DND-41 (cell line): ENCODE measurements around the gene MEGF11.

ENCODE experiments used
- ATAC-seq: fragments of 200-7000 bp; cut with Tn5 transposase; 3 replicates; pipeline ENCODE4 v1.9.1; 2021; ENCODE audit warnings: low read depth; ENCODE audit not compliant: insufficient read depth
- DNase-seq: peaks from one replicate; pipeline ENCODE4 v3.0.0-alpha.2; 2020
- H2AFZ ChIP-seq: 2 replicates; pipeline ENCODE4 v1.6.0; 2012; ENCODE audit warnings: low read depth, low read length
- H3K27ac ChIP-seq: 2 replicates; pipeline ENCODE4 v1.5.1; 2012; ENCODE audit warnings: low read length, inconsistent platforms
- H3K27me3 ChIP-seq: fragments of 200-600 bp; sonication (generic); 2 replicates; pipeline ENCODE4 v1.6.0; 2012; ENCODE audit warnings: low read length, mild to moderate bottlenecking, inconsistent platforms; ENCODE audit not compliant: insufficient read depth, poor library complexity
- H3K36me3 ChIP-seq: 2 replicates; pipeline ENCODE4 v1.5.1; 2012; ENCODE audit warnings: low read length, inconsistent platforms; ENCODE audit not compliant: insufficient read depth
- H3K4me1 ChIP-seq: 2 replicates; pipeline ENCODE4 v1.5.1; 2012; ENCODE audit warnings: mild to moderate bottlenecking, low read length; ENCODE audit not compliant: insufficient read depth
- H3K4me2 ChIP-seq: 2 replicates; pipeline ENCODE4 v1.6.0; 2012; ENCODE audit warnings: mild to moderate bottlenecking, moderate library complexity, low read length, inconsistent platforms; ENCODE audit not compliant: insufficient read depth
- H3K4me3 ChIP-seq, 2 experiments: fragments of 200-600 bp in 1 of 2; shearing (Covaris generic) in 1 of 2; 2 replicates each; pipeline ENCODE4 v1.5.1; 2012 to 2016; ENCODE audit warnings: inconsistent platforms in 2 of 2, low read length in 2 of 2, mild to moderate bottlenecking in 2 of 2, low read depth in 1 of 2, moderate library complexity in 1 of 2
- H3K79me2 ChIP-seq: 2 replicates; pipeline ENCODE4 v1.6.0; 2012; ENCODE audit warnings: low read length, inconsistent platforms; ENCODE audit not compliant: insufficient read depth
- H3K9ac ChIP-seq: 2 replicates; pipeline ENCODE4 v1.6.0; 2012; ENCODE audit warnings: low read depth, mild to moderate bottlenecking, inconsistent platforms, low read length, moderate library complexity
- H3K9me3 ChIP-seq: 2 replicates; pipeline ENCODE4 v1.5.1; 2012; ENCODE audit warnings: low read length, moderate library complexity, mild to moderate bottlenecking, inconsistent platforms; ENCODE audit not compliant: insufficient read depth, severe bottlenecking
- H4K20me1 ChIP-seq: 2 replicates; pipeline ENCODE4 v1.6.0; 2012; ENCODE audit warnings: low read length; ENCODE audit not compliant: insufficient read depth
- CTCF ChIP-seq: IDR thresholded peaks from 2 replicates; pipeline ENCODE4 v1.5.1; 2012; ENCODE audit warnings: borderline replicate concordance, low read length, moderate library complexity, mild to moderate bottlenecking; ENCODE audit not compliant: poor library complexity, severe bottlenecking; ENCODE audit errors: extremely low read depth
- EZH2 ChIP-seq: IDR thresholded peaks from 3 replicates; pipeline ENCODE4 v1.6.1; 2012; ENCODE audit warnings: borderline replicate concordance, low read depth, mild to moderate bottlenecking, moderate library complexity, low read length, inconsistent platforms; ENCODE audit not compliant: severe bottlenecking

Gene MEGF11

GRCh38 chr15:65917407-65917756 is 336.2 kb downstream of the MEGF11 start:
- no peak for ATAC-seq
- no peak overlapping the region for H3K4me2 ChIP-seq

GRCh38 chr15:65916664-65917406 is 336.7 kb downstream of the MEGF11 start:
- no peaks in the 10 kb centered on the region for H3K79me2 ChIP-seq
- H3K4me3 ChIP-seq: no peak overlapping the region
- H3K9me3 ChIP-seq: no peaks in the 10 kb centered on the region
- H3K9ac ChIP-seq: no peak overlapping the region
- H2AFZ ChIP-seq: no peak overlapping the region
- H3K27me3 ChIP-seq: no peaks in the 10 kb centered on the region
- H3K27ac ChIP-seq: no peak overlapping the region
- no peak for ATAC-seq
- H3K4me1 ChIP-seq: no peaks in the 10 kb centered on the region
- no peaks in the 10 kb centered on the region for H4K20me1 ChIP-seq
- no peak overlapping the region for H3K4me2 ChIP-seq
- H3K36me3 ChIP-seq: no peaks in the 10 kb centered on the region
- TF ChIP-seq CTCF (peak; percentile 27), EZH2 (no peak)
- no peak for DNase-seq

More at GRCh38 chr15:65917407-65917756, 336.2 kb downstream of the MEGF11 start:
- TF ChIP-seq CTCF (no peak), EZH2 (no peak)
- Histone ChIP-seq H3K9me3 (no peaks in the 10 kb centered on the region), H4K20me1 (no peaks in the 10 kb centered on the region), H3K9ac (no peak overlapping the region), H2AFZ (no peak overlapping the region), H3K4me1 (no peaks in the 10 kb centered on the region), H3K27ac (no peak overlapping the region), H3K27me3 (no peaks in the 10 kb centered on the region), H3K36me3 (no peaks in the 10 kb centered on the region), H3K4me3 (no peak overlapping the region), H3K79me2 (no peaks in the 10 kb centered on the region)
- no peak for DNase-seq

- Histone ChIP-seq H3K36me3 (no peaks in the 10 kb centered on the region), H3K79me2 (no peaks in the 10 kb centered on the region), H3K4me2 (no peak overlapping the region), H4K20me1 (no peaks in the 10 kb centered on the region), H3K4me1 (no peaks in the 10 kb centered on the region), H3K27me3 (no peaks in the 10 kb centered on the region), H2AFZ (no peak overlapping the region), H3K9ac (no peak overlapping the region), H3K27ac (no peak overlapping the region), H3K9me3 (no peaks in the 10 kb centered on the region), H3K4me3 (no peak overlapping the region)
- no peak for TF ChIP-seq CTCF
- TF ChIP-seq EZH2: no peak
- DNase-seq (no peak), ATAC-seq (no peak)
Measured at GRCh38 chr15:65916041-65916663, 337.4 kb downstream of the MEGF11 start.
